GM18907 (cell line): ENCODE data around the gene LRRC25.
"Not testable (repeated sequence)": the region's sequence is repeated elsewhere in the genome, so short reads cannot be mapped to it uniquely, and the experiment has no call there.

Experiments
- ATAC-seq: cut with Tn5 transposase; IDR thresholded peaks from one replicate; pipeline ENCODE4 v1.9.1; 2021; ENCODE audit warnings: mild to moderate bottlenecking, moderate library complexity; ENCODE audit not compliant: unreplicated experiment

Gene LRRC25

DNA sequence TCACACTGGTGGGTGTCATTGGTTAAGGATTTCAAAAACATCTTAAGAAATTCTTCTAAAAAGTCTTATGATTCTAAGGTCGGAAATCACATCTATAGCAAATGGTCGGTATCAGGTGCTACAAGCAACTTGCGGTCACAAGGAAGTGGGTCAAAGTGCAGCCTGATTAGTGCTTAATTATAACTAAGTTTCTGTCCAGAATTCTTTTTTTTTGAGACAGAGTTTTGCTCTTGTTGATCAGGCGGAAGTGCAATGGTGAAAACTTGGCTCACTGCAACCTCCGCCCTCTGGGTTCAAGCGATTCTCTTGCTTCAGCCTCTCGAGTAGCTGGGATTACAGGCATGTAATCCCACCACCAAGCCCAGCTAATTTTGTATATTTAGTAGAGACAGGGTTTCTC, 12.6 kb downstream of the LRRC25 start:
- no peak for ATAC-seq

DNA sequence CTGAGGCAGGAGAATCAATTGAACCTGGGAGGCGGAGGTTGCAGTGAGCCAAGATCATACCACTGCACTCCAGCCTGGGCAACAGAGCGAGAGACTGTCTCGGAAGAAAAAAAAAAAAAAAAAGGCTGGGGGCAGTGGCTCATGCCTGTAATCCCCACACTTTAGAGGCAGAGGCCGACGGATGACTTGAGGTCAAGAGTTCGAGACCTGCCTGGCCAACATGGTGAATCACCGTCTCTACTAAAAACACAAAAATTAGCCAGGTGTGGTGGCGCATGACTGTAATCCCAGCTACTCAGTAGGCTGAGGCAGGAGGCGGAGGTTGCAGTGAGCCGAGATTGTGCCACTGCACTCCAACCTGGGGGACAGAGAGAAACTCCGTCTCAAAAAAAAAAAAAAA, 13.8 kb downstream of the LRRC25 start:
- ATAC-seq, result not testable (repeated sequence)

DNA sequence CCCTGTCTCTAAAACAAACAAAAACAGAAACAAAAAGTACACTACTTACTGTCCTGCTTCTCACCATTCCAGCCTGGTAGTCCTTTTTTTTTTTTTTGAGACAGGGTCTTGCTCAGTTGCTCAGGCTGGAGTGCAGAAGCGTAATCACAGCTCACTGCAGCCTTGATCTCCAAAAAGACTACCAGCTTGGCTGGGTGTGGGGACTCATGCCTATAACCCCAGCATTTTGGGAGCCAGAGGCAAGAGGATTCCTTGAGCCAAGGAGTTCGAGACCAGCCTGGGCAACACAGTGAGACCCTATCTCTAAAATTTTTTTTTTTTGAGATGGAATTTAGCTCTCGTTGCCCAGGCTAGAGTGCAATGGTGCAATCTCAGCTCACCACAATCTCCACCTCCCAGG, 16.6 kb downstream of the LRRC25 start:
- no peak for ATAC-seq

DNA sequence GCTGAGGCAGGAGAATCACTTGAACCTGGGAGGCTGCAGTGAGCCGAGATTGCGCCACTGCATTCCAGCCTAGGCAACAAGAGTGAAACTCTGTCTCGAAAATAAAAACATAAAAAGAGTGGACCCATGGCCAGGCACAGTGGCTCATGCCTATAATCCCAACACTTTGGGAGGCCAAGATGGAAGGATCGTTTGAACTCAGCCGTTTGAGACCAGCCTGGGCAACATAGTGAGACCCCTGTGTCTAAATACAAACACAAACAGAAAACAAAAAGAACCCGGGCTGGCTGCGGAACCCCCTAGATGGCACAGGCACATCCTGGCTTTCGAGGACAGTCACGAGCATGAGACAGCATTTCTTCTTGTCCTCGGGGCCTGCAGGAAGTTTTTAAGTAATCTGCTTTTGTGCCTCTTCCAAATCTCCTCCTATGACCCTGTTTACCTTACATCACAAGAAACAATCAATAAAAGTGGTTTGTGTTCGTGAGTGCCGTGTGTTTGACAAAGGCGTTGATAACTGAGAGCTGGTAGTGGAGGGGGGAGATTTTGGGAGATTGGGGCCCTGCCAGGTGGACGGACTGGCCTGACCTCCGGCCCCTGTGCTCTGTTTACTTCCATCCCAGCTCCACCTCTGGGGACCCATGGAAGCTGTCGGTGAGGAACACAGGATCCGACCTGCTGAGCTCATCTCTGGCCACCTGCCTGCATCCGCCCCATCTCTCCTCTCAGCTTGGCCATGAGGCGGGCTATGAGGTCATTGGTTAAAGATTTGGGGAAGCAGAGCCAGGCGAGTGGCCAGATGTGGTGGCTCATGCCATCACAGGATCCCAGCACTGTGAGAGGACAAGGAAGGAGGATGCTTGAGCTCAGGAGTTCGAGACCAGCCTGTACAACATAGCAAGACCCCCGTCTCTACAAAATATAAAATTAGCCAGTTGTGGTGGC, 17.3 kb downstream of the LRRC25 start:
- no peak for ATAC-seq

DNA sequence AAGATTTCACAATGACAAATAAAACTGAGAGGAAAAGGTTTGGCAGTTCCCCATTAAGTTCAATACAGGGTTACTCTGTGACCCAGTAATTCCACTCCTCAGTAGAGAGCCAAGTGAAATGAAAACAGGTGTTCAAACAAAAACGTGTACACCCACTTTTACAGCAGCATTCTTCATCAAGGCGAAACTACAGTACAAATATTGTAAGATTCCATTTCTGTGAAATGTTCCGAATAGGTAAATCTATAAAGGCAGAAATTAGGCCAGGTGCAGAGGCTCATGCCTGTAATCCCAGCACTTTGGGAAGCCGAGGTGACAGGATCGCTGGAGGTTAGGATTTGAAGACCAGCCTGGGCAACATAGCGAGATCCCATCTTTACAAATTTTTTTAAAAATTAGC, 20.4 kb downstream of the LRRC25 start:
- ATAC-seq, result no peak

DNA sequence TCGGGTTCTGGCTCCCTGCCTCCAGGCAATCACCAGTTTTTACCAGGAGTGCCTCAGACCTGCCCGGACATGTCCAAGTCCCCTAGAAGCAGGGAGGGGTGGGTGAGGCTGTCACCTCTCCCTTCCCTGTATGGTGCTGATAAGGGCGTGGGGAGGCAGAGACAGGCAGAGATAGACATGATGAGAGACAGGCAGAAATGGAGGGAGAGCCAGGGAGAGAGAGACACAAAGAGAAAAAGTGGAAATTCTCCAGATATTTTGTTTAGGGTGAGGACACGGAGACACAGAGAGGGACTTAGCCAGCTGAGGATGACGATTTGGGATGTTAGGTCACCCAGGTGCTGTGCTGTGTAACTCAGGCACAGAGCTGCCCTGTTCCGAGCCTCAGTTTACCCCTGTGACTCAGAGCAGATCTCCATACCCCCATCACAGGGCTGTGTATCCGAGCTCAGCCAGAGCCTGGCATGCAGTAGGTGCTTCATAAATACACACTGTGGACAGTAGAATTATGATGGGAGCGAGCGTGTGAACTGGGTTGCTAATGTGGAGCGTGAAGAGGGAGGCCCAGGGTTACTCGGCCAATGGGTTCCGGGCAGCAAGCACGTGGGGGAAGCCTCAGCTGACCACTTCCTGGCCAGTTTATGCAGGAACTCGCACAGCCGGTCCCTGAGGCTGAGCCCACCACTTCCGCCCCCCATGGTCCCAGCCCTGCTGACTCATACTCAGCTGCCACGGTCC, 23.4 kb downstream of the LRRC25 start:
- peak; percentile 79 for ATAC-seq

DNA sequence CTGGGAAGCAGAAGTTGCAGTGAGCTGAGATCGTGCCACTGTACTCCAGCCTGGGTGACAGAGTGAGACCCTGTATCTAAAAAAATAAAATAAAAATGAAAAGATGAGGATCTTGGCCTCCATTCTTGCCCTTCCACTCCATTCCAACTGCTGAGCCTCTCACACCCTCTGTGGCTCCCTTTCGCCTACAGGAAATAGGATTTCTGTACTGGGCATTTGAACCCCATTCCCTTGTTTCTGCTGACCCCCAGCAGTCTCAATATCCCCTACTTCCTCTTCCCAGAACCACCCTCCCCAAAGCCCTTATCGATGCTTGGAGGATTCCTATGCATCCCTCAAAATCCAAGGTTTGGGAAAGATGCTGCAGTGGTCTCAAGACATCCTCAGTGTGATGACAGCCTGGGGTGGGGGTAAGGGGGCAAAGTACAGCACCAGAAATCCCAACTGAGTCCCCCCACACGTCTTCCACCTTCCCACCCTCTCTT, 24.0 kb downstream of the LRRC25 start:
- no peak for ATAC-seq

DNA sequence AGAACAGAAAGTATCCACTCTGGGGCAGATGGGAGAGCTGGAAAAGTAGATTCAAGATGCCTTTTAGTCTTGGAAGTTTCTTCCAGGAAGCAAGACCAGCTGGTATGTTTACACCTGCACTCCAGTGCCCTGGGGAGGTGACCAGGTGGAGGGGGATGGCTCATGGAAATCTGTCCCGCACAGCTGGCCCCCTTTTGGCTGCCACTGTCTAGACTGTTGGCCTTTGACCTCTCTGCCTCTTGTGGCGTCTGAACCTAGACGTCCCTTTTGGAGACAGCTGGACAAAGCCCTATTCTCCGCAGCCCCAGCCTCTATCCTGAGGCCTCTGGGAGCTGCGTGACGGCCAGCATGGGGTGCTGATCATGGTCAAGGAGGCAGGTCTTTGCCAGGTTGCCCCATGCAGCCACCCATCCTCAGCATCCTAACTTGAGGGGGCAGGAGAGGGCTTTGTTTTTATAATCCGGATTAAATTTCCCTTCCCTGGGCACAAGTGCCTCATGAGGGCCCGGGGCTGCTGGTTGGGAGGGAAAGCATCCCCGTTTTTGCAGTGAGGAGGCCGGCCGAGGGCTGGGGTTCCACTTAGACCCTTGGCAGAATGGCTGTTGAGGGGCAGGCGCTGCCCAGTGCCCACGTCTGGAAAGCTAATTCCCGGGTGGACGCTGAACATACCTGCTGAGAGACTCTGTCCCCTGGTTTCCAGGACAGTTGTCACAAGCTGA, 28.8 kb downstream of the LRRC25 start:
- ATAC-seq, result no peak

DNA sequence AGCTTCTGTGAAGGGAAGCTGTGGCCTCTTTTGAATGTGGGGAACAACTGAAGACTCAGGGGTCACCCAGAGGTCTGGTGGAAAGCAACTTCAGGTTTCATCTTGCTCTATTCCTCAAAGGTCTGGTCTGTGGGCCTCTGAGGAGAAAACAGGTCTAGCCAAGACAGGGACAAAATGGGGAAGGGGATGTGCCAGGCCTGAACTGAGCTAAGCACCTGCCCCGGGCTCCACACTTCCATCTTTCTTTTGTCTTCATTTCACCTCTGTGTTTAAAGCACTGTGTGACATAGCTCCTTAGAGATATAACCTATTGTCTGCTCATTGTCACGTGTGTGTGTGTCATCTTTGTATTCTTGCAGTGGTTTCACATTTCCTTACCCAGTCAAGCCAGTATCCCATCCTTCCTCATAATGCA, 31.4 kb downstream of the LRRC25 start:
- no peak for ATAC-seq

DNA sequence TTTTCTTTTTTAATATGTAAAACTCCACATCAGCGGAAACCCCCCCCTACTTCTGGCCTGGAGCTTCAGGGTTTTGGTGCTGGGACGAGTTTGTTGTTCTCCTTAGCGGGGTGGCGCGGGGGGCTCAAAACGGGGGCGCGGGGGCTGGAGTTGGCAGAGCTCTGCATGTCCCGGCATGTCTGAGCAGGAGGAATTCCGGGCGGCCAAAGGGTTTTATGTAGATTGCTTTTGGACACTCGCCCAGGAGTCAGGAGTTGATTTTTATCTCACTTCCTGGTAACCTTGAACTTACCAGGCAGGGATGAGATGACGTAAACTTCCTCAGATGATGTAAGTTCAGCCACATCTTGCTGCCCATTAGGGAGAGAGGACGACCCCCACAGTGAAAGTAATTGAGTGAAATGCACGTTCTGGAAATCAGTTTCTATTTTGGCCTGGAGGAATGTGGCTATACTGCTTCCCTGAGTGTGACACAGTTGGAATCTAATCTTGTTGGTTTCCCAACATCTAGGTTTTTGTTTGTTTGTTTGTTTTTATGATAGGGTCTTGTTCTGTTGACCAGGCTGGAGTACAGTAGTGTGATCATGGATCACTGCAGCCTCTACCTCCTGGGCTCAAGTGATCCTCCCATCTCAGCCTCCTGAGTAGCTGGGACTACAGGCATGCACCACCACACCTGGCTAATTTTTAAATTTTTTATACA, 32.4 kb downstream of the LRRC25 start:
- ATAC-seq, result no peak

DNA sequence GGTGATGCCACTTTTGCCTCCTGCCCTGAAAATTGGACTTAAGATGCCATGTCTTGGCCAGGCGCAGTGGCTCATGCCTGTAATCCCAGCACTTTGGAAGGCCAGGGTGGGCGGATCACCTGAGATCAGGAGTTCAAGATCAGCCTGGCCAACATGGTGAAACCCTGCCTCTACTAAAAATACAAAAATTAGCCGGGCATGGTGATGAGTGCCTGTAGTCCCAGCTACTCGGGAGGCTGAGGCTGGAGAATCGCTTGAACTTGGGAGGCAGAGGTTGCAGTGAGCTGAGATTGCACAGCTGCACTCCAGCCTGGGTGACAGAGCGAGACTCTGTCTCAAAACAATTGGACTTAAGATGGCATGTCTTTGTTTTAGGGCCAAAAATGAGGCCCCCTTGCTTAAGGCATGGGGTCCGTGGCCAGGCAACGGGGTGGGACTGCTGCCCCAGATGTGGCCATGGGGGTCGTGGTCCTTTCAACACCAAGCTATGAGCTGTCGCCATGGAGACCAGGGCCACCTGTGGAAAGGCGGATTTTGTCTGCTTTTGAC, 33.1 kb downstream of the LRRC25 start:
- ATAC-seq, result not testable (repeated sequence)

DNA sequence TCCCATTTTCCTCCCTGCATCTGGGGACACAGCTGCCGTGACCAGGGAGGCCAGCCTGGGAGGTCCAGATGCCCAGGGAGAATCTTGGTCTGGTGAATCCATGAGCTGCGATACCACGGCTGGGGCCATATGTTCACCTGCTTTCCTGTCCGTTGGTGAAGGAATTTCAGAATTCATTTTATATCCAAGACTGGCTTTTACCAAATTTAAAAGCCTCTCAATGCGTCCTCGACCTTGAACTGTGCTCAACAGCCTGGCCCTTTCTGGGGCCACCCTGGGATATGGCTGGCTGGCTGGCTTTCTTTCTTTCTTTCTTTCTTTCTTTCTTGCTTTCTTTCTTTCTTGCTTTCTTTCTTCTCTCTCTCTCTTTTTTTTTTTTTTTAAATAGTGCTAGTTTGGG, 33.6 kb downstream of the LRRC25 start:
- no peak for ATAC-seq

DNA sequence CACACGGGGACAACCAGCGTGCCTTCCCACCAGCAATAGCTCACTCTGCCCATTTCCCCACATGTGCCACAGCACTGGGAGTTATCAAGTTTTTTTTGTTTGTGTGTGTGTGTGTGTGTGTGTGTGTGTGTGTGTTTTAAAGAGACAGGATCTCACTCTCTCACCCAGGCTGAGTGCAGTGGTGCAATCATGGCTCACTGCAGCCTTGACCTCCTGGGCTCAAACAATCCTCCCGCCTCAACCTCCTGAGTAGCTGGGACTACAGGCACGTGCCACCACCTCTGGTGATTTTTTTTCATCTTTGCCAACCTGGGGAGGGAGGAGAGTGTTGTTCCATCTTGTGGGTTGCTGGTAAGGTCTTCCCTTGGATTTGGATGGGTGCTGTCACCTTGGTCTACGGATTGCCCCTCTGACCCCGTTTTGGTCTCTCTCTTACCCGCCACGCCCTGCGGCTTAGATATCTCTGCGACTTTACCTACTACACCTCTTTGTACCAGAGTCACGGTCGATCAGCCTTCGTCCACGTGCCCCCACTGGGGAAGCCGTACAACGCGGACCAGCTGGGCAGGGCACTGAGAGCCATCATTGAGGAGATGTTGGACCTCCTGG, 34.4 kb downstream of the LRRC25 start:
- ATAC-seq, result no peak

DNA sequence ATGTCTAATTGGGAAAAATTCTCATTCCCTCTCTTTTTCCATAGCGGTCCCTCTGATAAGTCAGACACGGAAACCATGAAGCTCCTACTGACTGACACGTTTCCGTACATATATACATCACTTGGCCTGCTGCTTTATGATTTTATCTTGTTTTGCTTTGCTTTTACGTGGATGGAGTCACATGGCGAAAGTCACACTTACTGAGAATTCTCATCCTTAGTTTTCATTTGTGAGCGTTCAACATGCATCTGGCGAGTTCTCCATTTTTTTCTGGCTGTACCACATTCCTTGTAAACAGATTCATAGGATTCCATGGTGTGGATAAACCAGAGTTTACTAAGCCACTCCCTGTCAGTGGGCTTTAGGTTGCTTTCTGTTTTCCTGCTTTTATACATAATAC, 35.8 kb downstream of the LRRC25 start:
- ATAC-seq, result no peak

DNA sequence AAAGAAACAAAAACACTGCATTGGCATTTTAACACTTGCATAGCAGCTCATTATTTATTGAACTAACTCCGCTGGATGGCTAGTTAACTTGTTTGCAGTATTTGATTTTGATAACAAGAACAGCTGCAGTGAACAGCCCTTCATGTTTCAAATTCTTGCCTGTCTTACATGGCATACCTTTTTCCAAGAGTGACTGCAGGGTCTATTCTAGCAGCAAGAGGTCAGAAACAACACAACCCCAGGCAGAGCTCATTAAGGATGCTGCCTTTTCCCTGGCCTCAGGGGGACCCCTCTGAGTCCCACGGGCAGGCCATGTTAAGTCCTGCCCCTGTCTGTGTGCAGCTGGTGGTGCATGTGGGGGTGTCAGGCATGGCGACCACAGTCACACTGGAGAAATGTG, 40.4 kb downstream of the LRRC25 start:
- ATAC-seq, result no peak

DNA sequence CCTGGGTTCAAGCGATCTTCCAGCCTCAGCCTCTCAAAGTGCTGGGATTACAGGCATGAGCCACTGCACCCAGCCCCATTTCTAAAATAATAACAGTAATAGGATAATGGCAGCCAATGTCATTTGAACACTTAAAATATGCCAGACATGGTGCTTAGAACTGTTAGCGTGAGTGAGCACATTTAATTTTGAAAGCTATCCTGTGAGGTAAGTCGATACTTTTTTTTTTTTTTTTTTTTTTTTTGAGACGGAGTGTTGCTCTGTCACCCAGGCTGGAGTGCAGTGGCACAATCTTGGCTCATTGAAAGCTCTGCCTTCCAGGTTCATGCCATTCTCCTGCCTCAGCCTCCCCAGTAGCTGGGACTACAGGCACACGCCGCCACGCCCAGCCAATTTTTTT, 42.7 kb downstream of the LRRC25 start:
- ATAC-seq, result not testable (repeated sequence)

DNA sequence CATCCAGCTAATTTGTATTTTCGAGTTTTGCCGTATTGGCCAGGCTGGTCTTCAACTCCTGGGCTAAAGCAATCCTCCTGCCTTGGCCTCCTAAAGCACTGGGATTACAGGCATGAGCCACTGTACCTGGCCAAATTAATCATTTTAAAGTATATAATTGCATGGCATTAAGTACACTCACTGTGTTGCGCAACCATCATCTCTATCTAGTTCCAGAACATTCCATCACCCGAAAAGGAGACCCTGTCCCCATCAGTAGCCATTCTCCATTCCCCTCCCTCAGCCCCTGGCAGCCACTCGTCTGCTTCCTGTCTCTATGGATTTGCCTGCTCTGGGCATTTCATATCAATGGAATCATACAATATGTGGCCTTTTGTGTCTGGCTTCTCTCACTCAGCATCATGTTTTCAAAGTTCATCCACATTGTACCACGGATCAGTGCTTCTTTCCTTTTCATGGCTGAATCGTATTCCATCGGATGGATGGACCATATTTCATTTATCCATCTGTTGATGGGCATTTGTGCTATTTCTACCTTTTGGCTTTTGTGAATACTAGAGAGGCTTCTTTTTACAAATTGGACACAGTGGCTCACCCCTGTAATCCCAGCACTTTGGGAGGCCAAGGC, 43.9 kb downstream of the LRRC25 start:
- ATAC-seq, result no peak

DNA sequence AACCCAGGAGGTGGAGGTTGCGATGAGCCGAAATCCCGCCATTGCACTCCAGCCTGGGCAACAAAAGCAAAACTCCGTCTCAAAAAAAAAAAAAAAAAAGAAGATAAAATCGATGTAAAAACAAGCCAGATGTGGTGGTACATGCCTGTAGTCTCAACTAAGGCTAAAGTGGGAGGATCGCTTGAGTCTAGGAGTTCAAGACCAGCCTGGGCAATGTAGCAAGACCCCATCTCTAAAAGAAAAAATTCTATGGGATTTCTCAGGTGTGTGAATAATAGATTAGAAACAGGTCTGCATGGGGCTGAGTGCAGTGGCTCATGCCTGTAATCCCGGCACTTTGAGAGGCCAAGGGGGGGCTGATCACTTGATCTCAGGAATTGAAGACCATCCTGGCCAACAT, 45.9 kb downstream of the LRRC25 start:
- ATAC-seq, result no peak

DNA sequence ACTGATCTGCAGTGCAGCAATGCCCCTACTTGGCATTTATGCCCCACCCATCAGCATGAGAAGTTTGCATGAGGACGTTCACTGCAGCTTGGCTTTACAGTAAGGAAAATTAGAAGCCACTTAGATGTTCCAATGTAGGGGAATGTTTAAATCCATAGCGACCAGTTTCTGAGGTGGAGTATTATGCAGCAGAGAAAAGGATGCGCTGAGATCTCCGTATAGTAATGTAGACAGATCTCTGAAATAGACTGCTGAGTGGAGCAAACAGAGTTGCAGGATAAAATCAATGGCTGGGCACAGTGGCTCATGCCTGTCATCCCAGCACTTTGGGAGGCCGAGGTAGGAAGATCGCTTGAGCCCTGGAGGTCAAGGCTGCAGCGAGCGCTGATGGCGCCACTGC, 46.9 kb downstream of the LRRC25 start:
- ATAC-seq, result no peak
